Spleen (tissue), 11 donors: ENCODE data around the gene CALR3. TPM values are rescaled to one million over a fixed set of nuclear protein-coding genes. Genes with fewer than 3 reads are reported as not detected.

Source experiments
- DNase-seq: peaks from one replicate; pipeline ENCODE4 v3.0.0-alpha.2; 2020
- H3K27ac ChIP-seq, 8 donors: fragments of 200-600 bp; sonication (generic) in 7 of 8; 1 replicate in 4 of 8; 2 replicates in 4 of 8; pipeline versions ENCODE4 v1.5.0 to v1.8.0; 2016 to 2021; ENCODE audit warnings: inconsistent platforms in 4 of 8, mild to moderate bottlenecking in 4 of 8, moderate library complexity in 1 of 8
- H3K27me3 ChIP-seq, 7 donors: fragments of 200-600 bp; sonication (generic) in 6 of 7; replicated peaks in 1 of 7; 1 replicate in 4 of 7; 2 replicates in 3 of 7; pipeline versions ENCODE4 v1.5.0 to v1.8.0; 2016 to 2021; ENCODE audit warnings: inconsistent platforms in 3 of 7, mild to moderate bottlenecking in 1 of 7
- H3K36me3 ChIP-seq, 6 donors: fragments of 200-600 bp; sonication (generic) in 5 of 6; 1 replicate in 4 of 6; 2 replicates in 2 of 6; pipeline versions ENCODE4 v1.5.0 to v1.8.0; 2016 to 2021; ENCODE audit warnings: inconsistent platforms in 2 of 6
- H3K4me1 ChIP-seq, 6 donors: fragments of 200-600 bp; sonication (generic) in 5 of 6; 1 replicate in 3 of 6; 2 replicates in 3 of 6; pipeline versions ENCODE4 v1.5.0 to v1.8.0; 2016 to 2021; ENCODE audit warnings: inconsistent platforms in 3 of 6
- H3K4me3 ChIP-seq, 8 donors: fragments of 200-600 bp; sonication (generic) in 7 of 8; 1 replicate in 4 of 8; 2 replicates in 4 of 8; pipeline versions ENCODE4 v1.5.0 to v1.8.0; 2016 to 2021; ENCODE audit warnings: inconsistent platforms in 4 of 8, mild to moderate bottlenecking in 4 of 8, moderate library complexity in 2 of 8
- H3K9me3 ChIP-seq, 8 donors: fragments of 200-600 bp; sonication (generic) in 7 of 8; 1 replicate in 4 of 8; 2 replicates in 4 of 8; pipeline versions ENCODE4 v1.5.0 to v1.8.0; 2016 to 2021; ENCODE audit warnings: inconsistent platforms in 4 of 8
- POLR2A ChIP-seq, 3 donors: fragments of 450-650 bp; IDR thresholded peaks; one replicate each; pipeline ENCODE4 v1.5.1; 2017; ENCODE audit warnings: antibody characterized with exemption in 3 of 3, mild to moderate bottlenecking in 1 of 3
- POLR2AphosphoS5 ChIP-seq, 3 donors: sonication (generic); formaldehyde crosslinking; IDR thresholded peaks; one replicate each; pipeline ENCODE4 v1.5.1; 2017; ENCODE audit warnings: antibody characterized with exemption in 3 of 3
- WGBS, 5 donors: extraction: QIAGEN DNeasy Blood & Tissue Kit in 3 of 5; methylation state at CpG; one replicate each; pipeline versions ENCODE4 v1.1.5 to v1.1.7; 2013 to 2018; 5-methylcytosine and 5-hydroxymethylcytosine counted together
- intact Hi-C: fragments of 100-400 bp; cut with DNase I; formaldehyde crosslinking; loops from one replicate; pipeline ENCODE4 v1.15.0; 2023; ENCODE audit warnings: low total_unique reads
- polyA plus RNA-seq, 3 donors: library from polyadenylated mRNA; stranded (reverse); fragments of 200-250 nt; gene quantifications; one replicate each; pipeline ENCODE4 v1.2.1, GENCODE V29; 2013
- total RNA-seq, 7 donors: library from RNA; depleted of rRNA in 3 of 7; stranded (reverse); fragments of >200 nt in 3 of 7; fragmentation: NEBNext Ultra II Directional in 4 of 7; extraction: Animal tissue kit (Norgen Biotek cat#: 25700) in 4 of 7; gene quantifications; one replicate each; pipeline versions ENCODE4 v1.1.0 to v1.2.1, GENCODE V29; 2016 to 2021
- TF ChIP-seq, protein P1 (sequence below), 11 experiments: fragments of 200-600 bp in 7 of 11; fragments of 450-650 bp in 4 of 11; sonication (generic) in 4 of 11; IDR thresholded peaks in 8 of 11; conservative IDR thresholded peaks in 3 of 11; 1 replicate in 7 of 11; 2 replicates in 4 of 11; pipeline versions ENCODE4 v1.4.0 to v1.8.0; 2016 to 2021; ENCODE audit warnings: antibody characterized with exemption in 11 of 11, inconsistent platforms in 4 of 11, mild to moderate bottlenecking in 1 of 11
- donor health status: healthy with polysubstance abuse.
- donor health status: DM: no; HTN: no; CAD: no; lungs with moderate emphysema.
- donor health status: DM: no; HTN: no; CAD: no.
- donor health status: Bipolar disorder and iron deficiency.
- donor health status: healthy.
- donor health status: DM: no; HTN: no; CAD: no.
- donor health status: DM: yes; HTN: yes; CAD: no.

CALR3 gene
- total and polyA plus RNA-seq, 10 donors = 0.07 to 0.10 (median 0.08) TPM; not detected in 7

DNA sequence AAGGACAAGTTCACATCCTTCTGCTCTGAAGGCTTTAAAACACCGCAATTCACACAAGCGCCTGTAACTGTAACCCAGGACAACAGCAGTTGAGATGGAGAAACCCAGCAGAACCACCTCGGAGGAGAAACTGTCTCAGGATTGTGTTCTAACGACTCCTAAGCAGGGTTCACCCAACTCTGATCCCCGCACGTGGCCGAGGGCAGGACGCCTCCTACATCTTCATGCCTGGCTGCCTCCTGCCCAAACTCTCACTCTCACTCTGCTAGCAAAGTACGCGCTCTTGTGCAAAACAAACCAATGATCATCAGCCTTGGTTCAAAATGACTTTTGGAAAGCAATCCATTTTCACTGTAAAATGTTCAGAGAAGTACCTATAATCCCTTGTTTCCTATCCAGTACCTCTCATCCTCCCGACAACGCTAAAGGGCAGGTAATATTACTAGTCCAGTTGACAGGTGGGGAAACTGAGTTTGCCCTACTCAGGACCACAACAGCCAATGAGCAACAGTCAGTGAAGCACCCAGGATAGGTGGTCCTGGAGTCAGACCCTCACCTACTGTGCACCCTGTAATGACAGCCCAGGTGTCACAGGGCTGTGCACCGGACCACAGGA, 49.8 kb downstream of the CALR3 start:
- DNase-seq = peak; percentile 83
- intact Hi-C loops = no loop called here
- peaks cover 0 to 8% (median 6%) of the 10 kb centered on the region in 6 donors for H3K36me3 ChIP-seq
- no peaks in the 10 kb centered on the region for H3K27me3 ChIP-seq
- WGBS, 5 donors = 62 to 66% (median 65%) methylated on average over 13 of the region's 13 CpGs
- peak overlapping the region; percentile 57 to 91 (median 84) for H3K27ac ChIP-seq
- TF ChIP-seq POLR2A (IDR thresholded peaks at IDR 0.05) = no peak
- peak in 2 of 3 donors; percentile 47 to 53 for TF ChIP-seq POLR2AphosphoS5 (IDR thresholded peaks at IDR 0.05)
- H3K4me3 ChIP-seq = peak overlapping the region in 1 of 8 donors; percentile 55
- peaks cover 37 to 100% (median 91%) of the 10 kb centered on the region in 6 donors for H3K4me1 ChIP-seq
- no peaks in the 10 kb centered on the region for H3K9me3 ChIP-seq

DNA sequence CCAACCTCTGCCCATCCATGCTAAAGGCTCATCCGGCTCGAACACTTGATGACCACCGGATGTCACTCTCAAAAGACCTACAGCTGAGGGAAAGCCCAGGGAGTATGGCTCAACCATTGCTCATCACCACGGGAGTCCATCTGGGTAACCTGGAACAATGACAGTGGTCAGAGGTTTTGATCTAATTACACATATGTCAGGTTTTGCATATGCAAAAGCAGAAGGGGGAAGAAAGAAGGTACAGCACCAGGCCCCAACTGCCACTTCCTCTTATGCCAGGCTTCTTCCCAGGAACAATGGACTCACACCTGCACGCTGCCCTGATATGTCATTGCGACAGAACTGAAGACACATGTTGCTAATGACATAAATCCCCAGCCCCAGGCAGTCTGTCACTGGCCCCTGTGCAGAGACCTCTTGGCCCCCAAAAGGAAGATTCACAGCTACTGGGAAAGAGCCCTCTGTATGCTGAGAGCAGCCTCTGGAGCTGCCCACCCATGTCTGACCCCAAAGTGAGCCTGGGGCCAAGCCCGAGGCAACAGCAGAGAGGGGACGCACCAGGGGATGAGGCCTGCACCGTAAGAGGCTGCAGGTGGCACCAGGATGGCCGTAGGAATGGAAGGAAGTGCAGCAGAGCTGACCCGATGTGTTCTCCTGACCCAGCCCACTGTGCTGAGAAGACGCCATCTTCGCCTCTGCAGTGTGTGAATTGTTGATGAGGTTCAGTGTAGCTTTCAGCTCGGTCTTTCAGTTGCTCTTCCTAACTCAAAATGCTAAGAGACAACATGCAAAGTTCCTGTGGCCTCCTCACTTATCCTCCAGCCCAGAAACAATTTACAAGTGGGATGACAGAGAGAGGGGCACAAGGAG, 50.5 kb downstream of the CALR3 start:
- peak overlapping the region in 1 of 8 donors; percentile 55 for H3K4me3 ChIP-seq
- no peaks in the 10 kb centered on the region for H3K9me3 ChIP-seq
- no peaks in the 10 kb centered on the region for H3K27me3 ChIP-seq
- WGBS, 5 donors = 48 to 60% (median 50%) methylated on average over 8 to 14 of the region's 14 CpGs
- H3K4me1 ChIP-seq = peaks cover 32 to 100% (median 84%) of the 10 kb centered on the region in 6 donors
- intact Hi-C loops = no loop called here
- H3K36me3 ChIP-seq = peaks cover 0 to 16% (median 13%) of the 10 kb centered on the region in 6 donors
- H3K27ac ChIP-seq = peak overlapping the region; percentile 61 to 91 (median 84)
- peak in 2 of 3 donors; percentile 42 to 69 for TF ChIP-seq POLR2AphosphoS5 (IDR thresholded peaks at IDR 0.05)
- TF ChIP-seq, protein P1, sequence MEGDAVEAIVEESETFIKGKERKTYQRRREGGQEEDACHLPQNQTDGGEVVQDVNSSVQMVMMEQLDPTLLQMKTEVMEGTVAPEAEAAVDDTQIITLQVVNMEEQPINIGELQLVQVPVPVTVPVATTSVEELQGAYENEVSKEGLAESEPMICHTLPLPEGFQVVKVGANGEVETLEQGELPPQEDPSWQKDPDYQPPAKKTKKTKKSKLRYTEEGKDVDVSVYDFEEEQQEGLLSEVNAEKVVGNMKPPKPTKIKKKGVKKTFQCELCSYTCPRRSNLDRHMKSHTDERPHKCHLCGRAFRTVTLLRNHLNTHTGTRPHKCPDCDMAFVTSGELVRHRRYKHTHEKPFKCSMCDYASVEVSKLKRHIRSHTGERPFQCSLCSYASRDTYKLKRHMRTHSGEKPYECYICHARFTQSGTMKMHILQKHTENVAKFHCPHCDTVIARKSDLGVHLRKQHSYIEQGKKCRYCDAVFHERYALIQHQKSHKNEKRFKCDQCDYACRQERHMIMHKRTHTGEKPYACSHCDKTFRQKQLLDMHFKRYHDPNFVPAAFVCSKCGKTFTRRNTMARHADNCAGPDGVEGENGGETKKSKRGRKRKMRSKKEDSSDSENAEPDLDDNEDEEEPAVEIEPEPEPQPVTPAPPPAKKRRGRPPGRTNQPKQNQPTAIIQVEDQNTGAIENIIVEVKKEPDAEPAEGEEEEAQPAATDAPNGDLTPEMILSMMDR (IDR thresholded peaks at IDR 0.05 in 8 of 11, conservative IDR thresholded peaks at IDR 0.05 in 3 of 11) = no peak
- peak; percentile 83 for DNase-seq

- H3K27me3 ChIP-seq = no peaks in the 10 kb centered on the region
- no peaks in the 10 kb centered on the region for H3K9me3 ChIP-seq
- H3K36me3 ChIP-seq = peaks cover 0 to 28% (median 24%) of the 10 kb centered on the region in 6 donors
- peak overlapping the region; percentile 61 to 91 (median 84) for H3K27ac ChIP-seq
- 35 to 54% (median 44%) methylated on average over 2 of the region's 2 CpGs for WGBS, 5 donors
- H3K4me1 ChIP-seq = peaks cover 31 to 97% (median 72%) of the 10 kb centered on the region in 6 donors
- DNase-seq = no peak
- no peak for TF ChIP-seq POLR2A (IDR thresholded peaks at IDR 0.05)
- H3K4me3 ChIP-seq = peak overlapping the region in 1 of 8 donors; percentile 55
- intact Hi-C loops = no loop called here
Observed at GRCh38 chr19:16444269-16444600, 51.7 kb downstream of the CALR3 start.

GRCh38 chr19:16442386-16443276, 53.3 kb downstream of the CALR3 start:
- peak overlapping the region in 6 of 8 donors; percentile 1 to 91 (median 87) for H3K27ac ChIP-seq
- no peaks in the 10 kb centered on the region for H3K9me3 ChIP-seq
- H3K36me3 ChIP-seq = peaks cover 0 to 44% (median 25%) of the 10 kb centered on the region in 6 donors
- H3K27me3 ChIP-seq = no peaks in the 10 kb centered on the region
- DNase-seq = no peak
- TF ChIP-seq, protein P1 (IDR thresholded peaks at IDR 0.05 in 8 of 11, conservative IDR thresholded peaks at IDR 0.05 in 3 of 11) = no peak
- peak in 1 of 3 donors; percentile 36 for TF ChIP-seq POLR2AphosphoS5 (IDR thresholded peaks at IDR 0.05)
- no peak for TF ChIP-seq POLR2A (IDR thresholded peaks at IDR 0.05)
- 50 to 66% (median 56%) methylated on average over 19 of the region's 19 CpGs for WGBS, 5 donors
- H3K4me1 ChIP-seq = peaks cover 30 to 97% (median 57%) of the 10 kb centered on the region in 6 donors
- H3K4me3 ChIP-seq = no peak overlapping the region
- intact Hi-C loops = no loop called here
